Measurements from ENCODE around the gene XYLT1.
"Not testable (repeated sequence)": the region's sequence is repeated elsewhere in the genome, so short reads cannot be mapped to it uniquely, and the experiment has no call there.

The XYLT1 gene

GRCh38 chr16:17345043-17345442 is 125.7 kb downstream of the XYLT1 start:
- no peaks in the 10 kb centered on the region for H3K27me3 ChIP-seq (ENCODE audit: control insufficient read depth in 1 of 2, insufficient read depth in 2 of 2, low read length in 2 of 2)
- H3K4me3 ChIP-seq (ENCODE audit: low read length in 2 of 2), result no peak overlapping the region
- H3K4me1 ChIP-seq (ENCODE audit: control insufficient read depth, insufficient read depth, low read length), result peaks cover 35% of the 10 kb centered on the region
- peak overlapping the region in 1 of 2 donors; percentile 51 for H3K9ac ChIP-seq (ENCODE audit: low read length in 2 of 2)
- H3K9me3 ChIP-seq (ENCODE audit: control insufficient read depth in 2 of 2, low read length in 2 of 2), result no peaks in the 10 kb centered on the region
- no peaks in the 10 kb centered on the region for H3K36me3 ChIP-seq (ENCODE audit: control insufficient read depth in 2 of 2, insufficient read depth in 2 of 2, low read length in 2 of 2)
- peak overlapping the region; percentile 37 for H3K27ac ChIP-seq (ENCODE audit: low read length)

GRCh38 chr16:17343728-17344127 is 127.0 kb downstream of the XYLT1 start:
- no peak overlapping the region for H3K4me3 ChIP-seq (ENCODE audit: low read length in 2 of 2)
- no peaks in the 10 kb centered on the region for H3K27me3 ChIP-seq (ENCODE audit: control insufficient read depth in 1 of 2, insufficient read depth in 2 of 2, low read length in 2 of 2)
- no peaks in the 10 kb centered on the region for H3K36me3 ChIP-seq (ENCODE audit: control insufficient read depth in 2 of 2, insufficient read depth in 2 of 2, low read length in 2 of 2)
- H3K27ac ChIP-seq (ENCODE audit: low read length), result no peak overlapping the region
- no peak overlapping the region for H3K9ac ChIP-seq (ENCODE audit: low read length in 2 of 2)
- no peaks in the 10 kb centered on the region for H3K9me3 ChIP-seq (ENCODE audit: control insufficient read depth in 2 of 2, low read length in 2 of 2)
- peaks cover 35% of the 10 kb centered on the region for H3K4me1 ChIP-seq (ENCODE audit: control insufficient read depth, insufficient read depth, low read length)

GRCh38 chr16:17343028-17343427 is 127.7 kb downstream of the XYLT1 start:
- no peaks in the 10 kb centered on the region for H3K27me3 ChIP-seq (ENCODE audit: control insufficient read depth in 1 of 2, insufficient read depth in 2 of 2, low read length in 2 of 2)
- no peaks in the 10 kb centered on the region for H3K36me3 ChIP-seq (ENCODE audit: control insufficient read depth in 2 of 2, insufficient read depth in 2 of 2, low read length in 2 of 2)
- no peak overlapping the region for H3K9ac ChIP-seq (ENCODE audit: low read length in 2 of 2)
- H3K4me1 ChIP-seq (ENCODE audit: control insufficient read depth, insufficient read depth, low read length), result peaks cover 35% of the 10 kb centered on the region
- H3K4me3 ChIP-seq (ENCODE audit: low read length in 2 of 2), result no peak overlapping the region
- no peak overlapping the region for H3K27ac ChIP-seq (ENCODE audit: low read length)
- no peaks in the 10 kb centered on the region for H3K9me3 ChIP-seq (ENCODE audit: control insufficient read depth in 2 of 2, low read length in 2 of 2)

GRCh38 chr16:17342031-17342430 is 128.7 kb downstream of the XYLT1 start:
- Histone ChIP-seq H3K27me3 (ENCODE audit: control insufficient read depth in 1 of 2, insufficient read depth in 2 of 2, low read length in 2 of 2) (no peaks in the 10 kb centered on the region), H3K36me3 (ENCODE audit: control insufficient read depth in 2 of 2, insufficient read depth in 2 of 2, low read length in 2 of 2) (no peaks in the 10 kb centered on the region), H3K9me3 (ENCODE audit: control insufficient read depth in 2 of 2, low read length in 2 of 2) (no peaks in the 10 kb centered on the region), H3K4me3 (ENCODE audit: low read length in 2 of 2) (no peak overlapping the region), H3K27ac (ENCODE audit: low read length) (no peak overlapping the region), H3K9ac (ENCODE audit: low read length in 2 of 2) (no peak overlapping the region), H3K4me1 (ENCODE audit: control insufficient read depth, insufficient read depth, low read length) (peaks cover 30% of the 10 kb centered on the region)

- Histone ChIP-seq H3K4me1 (ENCODE audit: control insufficient read depth, insufficient read depth, low read length) (peaks cover 29% of the 10 kb centered on the region), H3K27ac (ENCODE audit: low read length) (peak overlapping the region; percentile 55)
Observed at GRCh38 chr16:17340804-17341203, 130.0 kb downstream of the XYLT1 start.

GRCh38 chr16:17339764-17340541 is 130.8 kb downstream of the XYLT1 start:
- Histone ChIP-seq H3K9ac (ENCODE audit: low read length in 2 of 2) (peak overlapping the region in 1 of 2 donors; percentile 26), H3K9me3 (ENCODE audit: control insufficient read depth in 2 of 2, low read length in 2 of 2) (no peaks in the 10 kb centered on the region), H3K4me1 (ENCODE audit: control insufficient read depth, insufficient read depth, low read length) (peaks cover 24% of the 10 kb centered on the region), H3K36me3 (ENCODE audit: control insufficient read depth in 2 of 2, insufficient read depth in 2 of 2, low read length in 2 of 2) (no peaks in the 10 kb centered on the region), H3K27me3 (ENCODE audit: control insufficient read depth in 1 of 2, insufficient read depth in 2 of 2, low read length in 2 of 2) (no peaks in the 10 kb centered on the region), H3K4me3 (ENCODE audit: low read length in 2 of 2) (no peak overlapping the region), H3K27ac (ENCODE audit: low read length) (peak overlapping the region; percentile 55)

More at GRCh38 chr16:17340804-17341203, 130.0 kb downstream of the XYLT1 start:
- Histone ChIP-seq H3K9ac (ENCODE audit: low read length in 2 of 2) (peak overlapping the region in 1 of 2 donors; percentile 26), H3K4me3 (ENCODE audit: low read length in 2 of 2) (no peak overlapping the region), H3K36me3 (ENCODE audit: control insufficient read depth in 2 of 2, insufficient read depth in 2 of 2, low read length in 2 of 2) (no peaks in the 10 kb centered on the region), H3K27me3 (ENCODE audit: control insufficient read depth in 1 of 2, insufficient read depth in 2 of 2, low read length in 2 of 2) (no peaks in the 10 kb centered on the region), H3K9me3 (ENCODE audit: control insufficient read depth in 2 of 2, low read length in 2 of 2) (no peaks in the 10 kb centered on the region)

- no peaks in the 10 kb centered on the region for H3K27me3 ChIP-seq (ENCODE audit: control insufficient read depth in 1 of 2, insufficient read depth in 2 of 2, low read length in 2 of 2)
- no peaks in the 10 kb centered on the region for H3K36me3 ChIP-seq (ENCODE audit: control insufficient read depth in 2 of 2, insufficient read depth in 2 of 2, low read length in 2 of 2)
- H3K4me3 ChIP-seq (ENCODE audit: low read length in 2 of 2), result no peak overlapping the region
- no peaks in the 10 kb centered on the region for H3K9me3 ChIP-seq (ENCODE audit: control insufficient read depth in 2 of 2, low read length in 2 of 2)
- no peak overlapping the region for H3K27ac ChIP-seq (ENCODE audit: low read length)
- H3K4me1 ChIP-seq (ENCODE audit: control insufficient read depth, insufficient read depth, low read length), result peaks cover 23% of the 10 kb centered on the region
- H3K9ac ChIP-seq (ENCODE audit: low read length in 2 of 2), result no peak overlapping the region
Observed at GRCh38 chr16:17338244-17338643, 132.5 kb downstream of the XYLT1 start.

GRCh38 chr16:17336530-17336900 is 134.2 kb downstream of the XYLT1 start:
- Histone ChIP-seq H3K4me1 (ENCODE audit: control insufficient read depth, insufficient read depth, low read length) (peaks cover 25% of the 10 kb centered on the region), H3K27ac (ENCODE audit: low read length) (peak overlapping the region; percentile 53), H3K4me3 (ENCODE audit: low read length in 2 of 2) (no peak overlapping the region), H3K27me3 (ENCODE audit: control insufficient read depth in 1 of 2, insufficient read depth in 2 of 2, low read length in 2 of 2) (no peaks in the 10 kb centered on the region), H3K36me3 (ENCODE audit: control insufficient read depth in 2 of 2, insufficient read depth in 2 of 2, low read length in 2 of 2) (no peaks in the 10 kb centered on the region), H3K9me3 (ENCODE audit: control insufficient read depth in 2 of 2, low read length in 2 of 2) (no peaks in the 10 kb centered on the region), H3K9ac (ENCODE audit: low read length in 2 of 2) (no peak overlapping the region)

GRCh38 chr16:17335826-17336529 is 134.8 kb downstream of the XYLT1 start:
- Histone ChIP-seq H3K4me1 (ENCODE audit: control insufficient read depth, insufficient read depth, low read length) (peaks cover 25% of the 10 kb centered on the region), H3K27ac (ENCODE audit: low read length) (peak overlapping the region; percentile 53), H3K36me3 (ENCODE audit: control insufficient read depth in 2 of 2, insufficient read depth in 2 of 2, low read length in 2 of 2) (no peaks in the 10 kb centered on the region), H3K4me3 (ENCODE audit: low read length in 2 of 2) (no peak overlapping the region), H3K9me3 (ENCODE audit: control insufficient read depth in 2 of 2, low read length in 2 of 2) (no peaks in the 10 kb centered on the region), H3K27me3 (ENCODE audit: control insufficient read depth in 1 of 2, insufficient read depth in 2 of 2, low read length in 2 of 2) (no peaks in the 10 kb centered on the region), H3K9ac (ENCODE audit: low read length in 2 of 2) (no peak overlapping the region)

GRCh38 chr16:17335406-17335805 is 135.4 kb downstream of the XYLT1 start:
- not testable (repeated sequence) for H3K9me3 ChIP-seq (ENCODE audit: control insufficient read depth in 2 of 2, low read length in 2 of 2); H3K36me3 ChIP-seq (ENCODE audit: control insufficient read depth in 2 of 2, insufficient read depth in 2 of 2, low read length in 2 of 2); H3K27me3 ChIP-seq (ENCODE audit: control insufficient read depth in 1 of 2, insufficient read depth in 2 of 2, low read length in 2 of 2); H3K9ac ChIP-seq (ENCODE audit: low read length in 2 of 2); H3K4me3 ChIP-seq (ENCODE audit: low read length in 2 of 2); H3K27ac ChIP-seq (ENCODE audit: low read length)
- peaks cover 21% of the 10 kb centered on the region for H3K4me1 ChIP-seq (ENCODE audit: control insufficient read depth, insufficient read depth, low read length)

- peak overlapping the region; percentile 31 for H3K27ac ChIP-seq (ENCODE audit: low read length)
- H3K27me3 ChIP-seq (ENCODE audit: control insufficient read depth in 1 of 2, insufficient read depth in 2 of 2, low read length in 2 of 2), result no peaks in the 10 kb centered on the region
- no peaks in the 10 kb centered on the region for H3K9me3 ChIP-seq (ENCODE audit: control insufficient read depth in 2 of 2, low read length in 2 of 2)
- H3K36me3 ChIP-seq (ENCODE audit: control insufficient read depth in 2 of 2, insufficient read depth in 2 of 2, low read length in 2 of 2), result no peaks in the 10 kb centered on the region
- H3K4me3 ChIP-seq (ENCODE audit: low read length in 2 of 2), result no peak overlapping the region
- no peak overlapping the region for H3K9ac ChIP-seq (ENCODE audit: low read length in 2 of 2)
- peaks cover 25% of the 10 kb centered on the region for H3K4me1 ChIP-seq (ENCODE audit: control insufficient read depth, insufficient read depth, low read length)
Observed at GRCh38 chr16:17334096-17334495, 136.7 kb downstream of the XYLT1 start.

Measured in stomach smooth muscle (tissue), 2 donors.